Measurements from ENCODE around the gene ARHGAP15.

The ARHGAP15 gene

DNA sequence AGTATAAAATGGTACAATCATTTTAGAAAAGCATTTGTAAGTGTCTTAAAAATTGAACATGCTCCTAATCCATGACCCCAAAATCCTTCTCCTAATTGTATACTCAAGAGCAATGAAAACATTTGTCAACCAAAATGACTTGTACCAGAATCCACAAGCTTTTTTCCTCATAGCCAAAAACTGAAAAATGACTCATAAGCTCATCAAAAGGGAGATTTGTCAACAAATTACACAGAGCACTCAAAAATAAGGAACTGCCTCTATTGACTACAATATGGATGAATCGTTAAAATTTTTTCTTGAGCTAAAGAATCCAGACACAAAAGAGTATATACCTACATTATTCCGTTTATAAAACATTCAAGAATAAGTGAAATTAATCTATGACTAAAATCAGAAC, 544.8 kb downstream of the ARHGAP15 start:
- no peak for DNase-seq

DNA sequence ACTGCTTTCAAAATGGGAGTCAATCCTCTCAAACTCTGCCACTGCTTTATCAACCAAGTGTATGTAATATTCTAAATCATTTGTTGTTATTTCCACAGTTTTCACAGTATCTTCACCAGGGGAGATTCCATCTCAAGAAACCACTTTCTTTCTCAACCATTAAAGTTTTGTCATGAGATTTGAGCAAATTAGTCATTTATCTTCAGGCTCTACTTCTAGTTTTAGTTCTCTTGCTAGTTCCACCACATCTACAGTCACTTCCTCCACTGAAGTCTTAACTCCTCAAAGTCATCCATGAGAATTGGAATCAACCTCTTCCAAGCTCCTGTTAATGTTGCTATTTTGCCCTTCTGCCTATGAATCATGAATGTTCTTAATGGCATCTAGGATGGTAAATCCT, 545.8 kb downstream of the ARHGAP15 start:
- DNase-seq = no peak

DNA sequence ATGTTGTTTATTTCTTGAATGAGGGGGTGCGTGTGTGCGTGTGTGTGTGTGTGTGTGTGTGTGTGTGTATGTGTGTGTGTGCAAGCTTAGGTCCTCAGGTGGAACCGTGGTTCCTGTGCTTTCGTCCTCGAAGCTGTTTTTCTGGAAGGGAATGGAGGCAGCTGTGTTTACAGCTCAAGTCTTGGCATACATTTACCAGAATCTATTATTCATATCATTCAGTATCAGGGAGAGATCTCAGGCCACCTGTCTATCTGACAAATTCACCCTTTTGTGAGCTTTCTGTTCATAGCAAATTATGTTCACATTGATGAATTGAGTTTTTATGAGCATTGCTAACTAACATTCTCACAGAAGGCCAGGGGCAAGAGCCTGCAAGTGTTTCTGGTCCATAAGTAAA, 550.4 kb downstream of the ARHGAP15 start:
- DNase-seq = no peak

DNA sequence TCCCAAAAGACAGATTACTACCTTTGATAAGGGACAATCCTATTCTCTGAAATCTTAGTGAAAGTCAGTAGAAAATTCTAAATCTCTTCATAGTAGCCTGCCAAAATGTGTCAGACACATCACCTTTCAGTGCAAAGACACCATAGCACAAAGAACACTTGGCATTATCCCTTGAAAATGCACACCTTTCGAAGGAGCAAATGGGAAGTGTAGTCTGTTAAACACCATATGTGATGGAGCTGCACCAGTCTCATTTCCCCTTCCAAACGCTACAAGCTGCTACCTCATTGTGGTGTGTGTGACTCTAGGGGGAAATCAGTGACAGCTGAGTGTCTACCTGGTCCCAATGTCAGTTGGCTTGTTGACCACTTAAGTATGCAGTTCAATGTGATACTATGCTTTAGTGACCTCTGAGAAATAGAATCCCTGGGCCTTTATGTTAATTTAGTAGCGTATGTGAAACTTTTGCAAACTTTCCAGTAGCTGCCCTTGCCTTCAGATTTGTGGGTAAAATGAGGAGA, 551.7 kb downstream of the ARHGAP15 start:
- DNase-seq = no peak

DNA sequence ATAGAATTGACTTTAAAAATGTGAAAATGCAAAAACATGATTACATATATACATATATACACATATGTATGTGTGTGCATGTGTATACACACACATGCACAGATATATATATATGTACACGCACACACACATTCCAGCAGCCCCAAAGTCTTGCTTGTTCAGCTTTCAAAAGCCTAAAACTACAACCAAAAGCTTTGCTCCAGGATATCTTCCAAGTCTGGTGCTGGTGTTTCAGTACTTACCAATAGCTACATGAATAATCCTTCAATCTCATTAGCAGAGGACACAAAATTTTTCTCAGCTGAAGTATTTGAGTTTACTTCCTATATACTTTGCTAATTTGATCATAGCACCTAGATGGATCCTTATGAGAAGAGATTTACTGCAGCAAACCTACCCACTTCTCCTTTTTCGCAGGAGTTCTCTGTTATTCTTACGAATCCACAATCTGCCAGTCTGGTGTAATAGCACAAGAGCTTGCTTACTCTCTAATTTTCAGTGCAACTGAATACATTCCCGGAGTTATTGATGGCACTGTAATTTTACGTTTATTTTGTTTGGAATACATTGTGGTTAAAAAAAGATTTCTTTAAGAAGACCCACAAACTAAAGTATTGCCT, 553.3 kb downstream of the ARHGAP15 start:
- DNase-seq = no peak

DNA sequence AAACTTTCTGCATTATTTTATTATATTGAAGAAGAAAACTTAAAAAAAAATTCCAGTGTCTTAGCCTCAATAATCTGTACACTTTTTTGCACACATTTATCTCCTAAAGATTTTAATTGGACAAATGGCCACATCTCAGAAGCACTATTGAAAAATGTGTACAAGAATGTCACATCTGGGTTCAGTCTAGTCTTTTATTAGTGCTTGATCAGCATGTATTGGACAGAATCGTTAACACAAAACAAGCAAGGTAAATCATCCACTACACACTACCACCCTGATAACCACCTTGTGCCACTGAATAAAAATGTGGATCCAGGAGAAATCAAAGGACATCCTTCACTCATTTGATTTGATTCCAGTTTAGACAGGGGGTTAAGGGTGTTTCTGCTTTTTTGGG, 554.8 kb downstream of the ARHGAP15 start:
- DNase-seq = no peak

DNA sequence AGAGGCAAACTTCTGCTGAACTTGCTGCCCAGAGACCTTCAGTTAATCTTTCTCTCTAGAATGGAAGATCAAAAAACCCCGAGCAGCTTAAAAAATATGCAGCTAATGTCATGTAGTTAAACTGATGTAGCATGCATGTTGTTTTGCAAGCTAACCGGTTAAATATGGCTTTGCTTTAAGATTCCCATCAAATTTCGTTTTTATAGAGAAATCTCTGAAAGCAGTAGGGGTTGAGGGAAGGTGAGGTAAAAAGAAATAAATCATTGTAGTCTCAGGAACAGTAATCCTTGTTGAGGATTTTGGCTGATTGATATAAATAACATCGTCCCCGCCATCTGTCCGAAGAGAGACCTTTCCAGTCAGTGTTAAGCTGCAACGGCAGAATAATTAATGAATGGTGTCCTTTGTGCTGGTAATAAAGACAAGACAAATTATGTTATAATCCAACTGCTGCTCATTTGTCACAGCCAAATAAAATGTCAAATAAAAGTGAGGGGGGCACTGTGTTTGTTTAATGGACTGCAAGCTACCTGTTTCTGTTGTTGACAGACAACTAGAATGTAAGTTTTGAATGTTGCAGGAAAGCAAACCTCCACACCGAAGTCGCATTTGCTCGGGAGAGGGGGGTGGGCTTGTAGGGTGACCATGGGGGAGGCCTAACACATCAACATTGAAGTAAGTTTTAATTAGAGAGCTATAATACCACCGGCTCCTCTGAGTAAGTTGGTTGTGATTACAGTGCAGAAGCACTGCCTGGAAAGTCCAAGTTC, 555.5 kb downstream of the ARHGAP15 start:
- no peak for DNase-seq

DNA sequence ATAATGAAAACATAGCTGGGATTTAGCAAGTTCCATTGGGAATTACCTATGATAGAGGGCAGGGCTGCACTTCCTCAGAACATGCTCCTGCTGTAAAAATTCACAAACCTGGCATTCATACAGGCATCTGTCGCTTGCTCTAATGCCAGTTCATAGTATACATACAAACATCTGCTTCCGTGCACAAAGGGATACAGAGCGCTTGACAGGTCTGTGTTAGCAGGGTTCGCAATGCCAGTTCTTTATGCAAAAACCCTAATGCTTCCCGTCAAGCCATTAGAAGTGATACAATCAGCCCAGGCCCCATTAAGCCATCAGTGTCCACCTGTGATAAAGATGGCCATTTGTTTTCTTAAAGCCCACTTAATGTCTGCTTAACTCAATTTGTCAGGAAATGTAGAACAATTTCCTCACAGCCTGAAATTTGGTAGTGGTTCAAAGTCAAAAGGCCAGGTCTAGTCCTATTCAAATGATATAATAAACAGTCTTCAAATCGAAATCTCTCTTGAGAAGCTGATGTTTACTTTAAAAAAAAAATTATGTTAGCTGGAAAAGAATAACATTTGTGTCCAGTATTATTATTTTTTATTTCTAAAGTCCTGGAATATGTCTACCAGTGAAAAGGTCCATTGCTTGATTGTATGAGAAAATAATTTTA, 556.3 kb downstream of the ARHGAP15 start:
- no peak for DNase-seq

DNA sequence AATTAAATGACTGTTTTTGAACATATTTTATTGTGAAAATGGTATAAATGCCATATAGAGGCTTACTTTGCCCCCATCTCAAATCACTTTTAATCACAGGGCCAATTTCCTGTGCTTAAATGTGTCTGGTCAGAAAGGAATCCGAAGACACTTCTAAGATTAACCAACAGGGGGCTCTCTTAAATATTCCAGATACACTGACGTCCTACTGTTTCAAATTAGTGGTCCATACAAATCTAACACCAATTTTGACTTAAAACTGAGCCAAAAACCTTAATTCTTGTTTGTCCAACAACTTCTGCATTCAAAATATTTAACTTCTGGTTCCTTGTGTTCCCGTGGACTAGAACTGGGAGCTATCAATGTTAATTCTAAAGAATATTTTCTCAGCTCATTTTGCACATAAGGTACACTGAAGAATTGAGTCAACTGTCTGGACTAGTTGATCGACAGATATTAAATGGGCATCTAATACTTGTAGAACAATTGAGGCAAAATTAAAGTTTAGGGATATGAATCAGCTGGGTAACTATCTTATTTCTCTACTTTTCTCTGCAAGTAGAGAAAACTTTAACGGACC, 557.5 kb downstream of the ARHGAP15 start:
- no peak for DNase-seq

DNA sequence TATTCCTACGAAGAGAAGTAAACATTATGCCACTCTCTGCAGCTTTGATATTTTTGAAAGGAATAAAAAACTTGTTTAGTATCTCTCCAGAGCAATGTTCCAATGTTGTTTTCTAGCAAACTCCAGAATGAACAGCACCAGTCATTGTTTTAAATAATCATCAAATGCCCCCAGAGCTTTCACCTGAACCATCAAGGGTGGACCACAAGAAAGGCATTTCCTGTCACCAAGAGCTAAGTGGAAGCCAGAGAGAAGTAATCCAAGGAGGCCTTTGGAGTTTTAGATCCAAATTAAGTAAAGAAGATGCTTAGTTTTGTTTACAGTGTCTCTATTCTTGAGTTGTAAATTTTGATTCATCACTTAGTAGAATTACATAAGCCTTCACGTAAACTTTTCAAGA, 559.0 kb downstream of the ARHGAP15 start:
- no peak for DNase-seq

DNA sequence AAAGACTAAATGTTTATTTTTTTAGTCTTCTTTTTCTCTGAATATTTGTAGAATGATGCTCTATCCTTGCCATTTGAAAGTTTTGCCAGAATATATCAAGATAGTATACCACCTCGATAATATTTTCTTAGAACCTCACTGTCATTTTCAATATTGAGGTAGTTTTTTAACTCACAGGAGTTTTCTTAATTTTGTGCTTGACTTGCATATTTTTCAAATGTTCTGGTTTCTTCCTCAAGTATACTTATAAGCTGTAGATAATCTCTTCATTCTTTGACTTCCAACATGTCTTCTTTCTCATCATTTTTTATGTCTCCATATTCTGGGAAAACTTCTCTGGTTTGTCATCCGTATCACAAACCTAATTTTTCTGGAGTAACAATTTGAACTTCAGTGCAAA, 559.6 kb downstream of the ARHGAP15 start:
- no peak for DNase-seq

DNA sequence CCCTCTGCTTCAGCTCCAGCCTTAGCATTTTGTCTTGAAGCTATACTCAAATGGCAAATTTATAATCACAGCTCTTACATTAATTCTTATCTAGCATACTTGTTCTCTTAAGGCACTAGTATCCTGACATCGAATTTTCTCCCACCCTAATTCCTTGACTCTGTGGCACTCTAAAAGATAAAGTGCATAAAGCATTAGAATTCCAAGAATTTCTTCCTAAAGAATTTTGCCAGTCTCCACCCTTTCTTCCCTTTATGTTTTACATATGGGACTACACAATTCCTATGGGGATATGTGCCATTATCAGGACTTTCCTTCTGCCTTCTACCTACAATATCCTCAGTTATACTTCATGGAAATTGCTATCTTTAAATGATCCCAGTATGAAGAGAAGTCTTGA, 560.3 kb downstream of the ARHGAP15 start:
- DNase-seq = no peak

DNA sequence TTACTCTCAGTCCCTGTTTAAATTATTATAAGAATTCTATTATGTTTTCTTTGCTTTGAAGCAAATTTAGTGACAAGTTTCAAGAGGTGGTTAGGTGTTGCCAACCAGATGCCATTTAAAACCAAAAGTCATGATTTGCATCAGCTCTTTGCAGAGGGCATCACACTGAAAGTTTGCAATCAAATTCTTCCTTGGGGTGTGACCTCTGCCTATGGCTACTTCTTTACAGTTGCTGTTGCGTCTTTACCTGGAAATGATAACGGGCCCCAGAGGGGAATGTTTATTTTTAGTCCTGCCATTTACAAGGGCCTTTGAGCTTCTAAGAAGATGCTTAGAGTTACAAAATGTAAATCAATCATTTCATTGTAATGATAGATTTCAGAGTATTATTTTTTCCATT, 561.0 kb downstream of the ARHGAP15 start:
- DNase-seq = no peak

DNA sequence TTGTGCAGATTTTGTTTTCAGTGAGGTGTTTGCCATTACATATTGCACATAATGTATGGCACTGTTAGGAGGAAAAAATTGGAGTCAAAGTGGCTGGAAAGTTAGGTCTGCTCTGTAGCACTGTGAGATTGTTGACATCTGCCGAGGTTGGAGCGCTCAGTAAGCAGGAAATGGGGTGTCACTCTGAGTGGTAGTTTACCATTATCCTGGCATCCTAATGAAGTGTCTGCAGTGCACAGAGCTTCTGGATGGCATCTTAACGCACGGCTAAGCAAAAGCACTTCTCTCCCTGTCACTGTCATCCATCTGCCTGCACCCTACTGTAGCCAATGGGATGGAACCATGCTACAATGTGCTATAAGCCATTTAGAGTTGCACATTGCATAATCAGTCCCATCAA, 561.9 kb downstream of the ARHGAP15 start:
- no peak for DNase-seq

DNA sequence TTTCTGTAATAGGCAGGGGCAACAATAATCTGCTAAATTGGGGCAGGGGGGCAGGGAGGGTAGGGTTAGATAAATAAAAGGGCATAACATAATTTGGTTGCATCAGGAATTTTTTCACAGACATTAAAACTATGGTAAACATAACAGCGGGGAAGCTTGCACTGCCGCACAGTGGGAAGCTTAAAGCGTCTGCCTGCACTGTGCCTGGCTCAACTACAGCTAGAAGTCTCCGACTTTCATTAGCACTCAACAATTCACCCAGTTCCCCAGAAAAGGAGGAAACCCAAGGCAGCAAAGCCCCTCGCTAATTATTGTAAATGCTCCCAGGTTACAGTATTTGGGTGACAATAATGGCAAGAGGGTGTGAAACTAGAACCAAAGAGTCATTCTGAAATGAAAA, 562.9 kb downstream of the ARHGAP15 start:
- DNase-seq = no peak

DNA sequence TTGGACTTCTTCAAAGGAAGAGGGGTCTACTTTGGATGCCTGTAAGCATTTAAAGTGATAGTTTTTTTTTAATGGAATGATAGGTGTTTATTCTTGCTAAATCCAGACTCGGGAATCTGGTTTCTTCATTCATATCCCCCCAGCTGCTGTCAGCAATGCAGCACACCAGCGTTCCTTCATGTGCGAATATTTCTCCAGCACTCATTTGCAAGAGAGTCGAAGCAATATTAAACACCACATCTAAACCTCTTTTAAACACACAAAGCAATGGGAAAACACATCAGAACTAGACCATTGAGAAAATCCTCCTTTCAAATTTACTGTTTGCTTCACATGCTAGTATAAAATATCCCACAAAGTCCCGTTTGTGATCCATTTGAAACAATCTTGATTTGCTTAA, 563.7 kb downstream of the ARHGAP15 start:
- no peak for DNase-seq

DNA sequence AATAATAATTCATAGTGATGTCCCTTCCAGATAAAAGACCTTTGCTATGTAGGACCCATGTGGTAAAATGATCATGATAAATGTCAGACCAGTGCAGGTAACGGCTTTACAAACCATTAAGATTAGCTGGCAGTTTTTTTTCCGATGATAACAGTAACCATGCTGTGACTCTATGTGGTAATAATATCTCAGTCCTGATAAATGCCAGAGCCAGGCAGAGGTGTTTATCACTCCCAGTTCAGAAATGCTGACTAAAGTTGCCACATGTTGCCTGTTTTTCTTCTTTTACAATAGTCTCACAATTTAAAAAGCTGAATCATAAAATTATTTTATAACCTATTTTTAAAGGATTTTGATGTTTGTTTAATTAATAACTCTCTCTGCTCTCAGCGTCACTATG, 565.1 kb downstream of the ARHGAP15 start:
- no peak for DNase-seq

DNA sequence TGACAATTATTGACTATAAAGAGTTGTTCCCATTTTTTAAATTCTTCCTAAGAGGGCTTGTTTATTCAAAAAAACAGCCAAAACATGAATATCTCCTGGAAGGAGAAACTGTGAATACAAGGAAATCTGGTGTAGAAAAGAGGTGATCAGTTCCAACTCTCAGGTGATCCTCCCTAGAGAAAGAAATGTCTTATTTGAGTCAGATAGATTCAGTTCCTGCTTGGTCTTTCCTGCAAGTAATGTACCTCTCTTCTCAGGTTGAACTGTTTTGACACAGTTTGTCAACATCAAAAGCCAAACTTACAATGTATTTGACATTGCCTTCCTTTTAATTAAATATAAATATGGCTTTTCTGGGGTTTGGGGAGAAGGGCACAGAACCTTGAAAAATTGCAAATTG, 567.4 kb downstream of the ARHGAP15 start:
- DNase-seq = no peak

DNA sequence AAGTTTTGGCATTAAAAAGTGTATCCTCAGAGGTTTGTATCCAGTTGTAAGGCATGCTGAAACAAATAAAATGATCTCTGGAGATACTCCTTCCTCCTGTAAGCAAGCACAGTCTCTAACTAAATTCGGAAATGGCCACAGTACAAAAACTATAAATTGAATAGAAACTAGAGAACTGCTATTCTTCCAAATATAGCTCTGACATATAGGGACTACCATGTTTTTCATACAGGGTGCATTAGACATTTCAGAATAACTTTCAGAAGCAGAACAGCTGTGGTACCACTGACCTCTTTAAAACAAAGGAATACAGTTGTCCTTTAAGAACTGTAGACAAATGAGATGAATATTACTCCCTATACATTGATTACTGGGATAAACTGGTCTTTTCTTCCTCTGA, 568.5 kb downstream of the ARHGAP15 start:
- DNase-seq = no peak

DNA sequence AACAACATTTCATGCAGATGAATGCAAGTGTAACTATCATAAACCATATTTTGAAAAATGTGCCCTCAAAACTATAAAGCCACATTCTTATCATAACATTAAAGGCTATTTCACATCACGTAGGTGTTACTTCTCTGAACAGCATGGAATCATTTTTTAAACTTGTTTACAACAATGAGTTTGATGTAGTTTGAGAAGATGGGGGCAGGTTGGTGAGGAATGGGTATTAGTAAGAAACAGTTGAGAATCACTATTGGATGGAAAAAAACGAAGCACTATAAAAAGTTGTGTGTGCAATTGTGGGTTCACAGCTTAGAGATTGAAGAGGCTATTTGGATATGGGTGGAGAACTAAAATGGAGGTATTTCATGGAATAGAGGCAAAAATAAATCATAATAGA, 569.1 kb downstream of the ARHGAP15 start:
- no peak for DNase-seq

DNA sequence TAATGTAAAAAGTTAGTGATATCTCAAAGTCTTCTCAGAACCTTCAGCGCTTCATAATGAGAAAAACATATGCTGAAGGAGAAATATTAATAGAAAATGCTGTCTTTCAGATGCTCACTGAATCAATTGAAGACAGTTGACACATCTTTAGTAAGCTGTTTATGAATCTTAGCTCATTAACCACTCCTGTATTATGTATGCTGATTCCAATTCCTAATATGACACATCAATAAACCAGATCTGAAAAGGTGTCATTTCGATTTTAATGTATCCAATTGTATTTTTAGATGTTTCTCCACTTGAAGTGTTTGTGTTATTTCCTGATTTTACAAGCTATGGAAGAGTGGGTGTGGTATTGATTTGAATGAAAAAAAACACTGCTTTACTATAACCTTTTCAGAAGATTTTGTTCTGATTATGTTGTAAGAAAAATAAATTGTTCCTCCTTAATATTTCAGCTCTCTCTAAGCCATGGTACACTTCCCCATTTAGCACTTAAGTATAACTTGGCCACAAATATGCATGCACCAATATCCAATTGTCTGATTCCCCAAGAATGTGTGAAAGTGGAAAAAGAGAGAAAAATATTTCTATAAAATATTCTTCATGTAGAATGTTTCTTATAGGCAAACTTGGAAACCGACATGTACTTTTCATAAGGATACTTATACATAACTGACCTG, 569.8 kb downstream of the ARHGAP15 start:
- DNase-seq = no peak

DNA sequence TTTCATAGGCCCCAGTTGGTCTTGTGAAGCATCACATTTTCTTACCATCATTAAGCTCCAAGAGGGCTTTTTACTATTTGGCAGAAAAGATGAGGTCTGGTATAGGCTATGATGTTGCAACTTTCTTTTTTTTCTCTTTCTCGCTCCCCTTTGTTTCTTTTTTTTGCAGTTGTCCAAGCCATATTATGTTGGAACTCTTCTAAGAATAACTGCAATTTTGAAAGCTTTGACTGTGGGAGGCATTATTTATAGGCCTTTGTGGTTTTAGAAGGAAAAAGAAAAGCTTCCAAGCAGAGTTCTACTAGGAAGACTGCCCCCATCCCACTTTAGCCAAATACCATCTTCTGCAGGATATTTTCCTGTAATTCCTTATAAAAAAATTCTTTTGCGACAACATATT, 571.6 kb downstream of the ARHGAP15 start:
- DNase-seq = no peak

DNA sequence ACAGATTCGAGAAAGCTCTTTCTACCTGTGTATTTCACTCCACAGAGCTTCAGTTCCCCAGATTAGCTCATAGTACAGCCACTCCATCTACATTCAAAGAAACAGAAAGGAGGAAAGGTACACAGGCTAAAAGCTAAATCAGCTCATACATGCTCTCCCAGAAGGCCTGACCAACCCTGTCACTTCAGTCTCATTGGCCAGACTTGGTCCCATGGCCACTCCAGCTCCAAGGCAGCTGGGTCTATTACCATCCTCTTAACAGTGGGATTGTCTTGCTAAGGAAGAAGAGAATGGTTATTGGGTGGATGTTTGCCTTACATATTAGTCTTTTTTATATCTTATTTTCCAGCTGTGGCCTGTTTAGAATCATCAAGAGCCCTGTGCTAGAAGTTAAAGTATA, 572.6 kb downstream of the ARHGAP15 start:
- no peak for DNase-seq
